ENCODE data around the gene KRTAP10-9.
"Not testable (repeated sequence)": the region's sequence is repeated elsewhere in the genome, so short reads cannot be mapped to it uniquely, and the experiment has no call there.

Gene KRTAP10-9

GRCh38 chr21:44643741-44644310 is 16.9 kb downstream of the KRTAP10-9 start:
- no peak for DNase-seq (ENCODE audit: low read depth)

- DNase-seq (ENCODE audit: low read depth), result no peak
Measured at GRCh38 chr21:44644878-44645277, 18.0 kb downstream of the KRTAP10-9 start.

GRCh38 chr21:44646366-44647221 is 19.7 kb downstream of the KRTAP10-9 start, which contains the start of gene KRTAP10-11:
Gene KRTAP10-11, plus strand, starts transcription at chr21:44646414. Its CDS starts 45 bp downstream, at chr21:44646459.
- DNase-seq (ENCODE audit: low read depth), result not testable (repeated sequence)

- DNase-seq (ENCODE audit: low read depth), result no peak
Measured at GRCh38 chr21:44647222-44647552, 20.3 kb downstream of the KRTAP10-9 start.

GRCh38 chr21:44648557-44649311 is 21.8 kb downstream of the KRTAP10-9 start:
- no peak for DNase-seq (ENCODE audit: low read depth)

GRCh38 chr21:44649521-44650100 is 22.7 kb downstream of the KRTAP10-9 start:
- no peak for DNase-seq (ENCODE audit: low read depth)

GRCh38 chr21:44650265-44650972 is 23.5 kb downstream of the KRTAP10-9 start:
- no peak for DNase-seq (ENCODE audit: low read depth)

- no peak for DNase-seq (ENCODE audit: low read depth)
Measured at GRCh38 chr21:44650973-44651675, 24.2 kb downstream of the KRTAP10-9 start.

GRCh38 chr21:44653123-44653522 is 26.2 kb downstream of the KRTAP10-9 start:
- no peak for DNase-seq (ENCODE audit: low read depth)

- no peak for DNase-seq (ENCODE audit: low read depth)
Measured at GRCh38 chr21:44653656-44654575, 27.0 kb downstream of the KRTAP10-9 start.

- no peak for DNase-seq (ENCODE audit: low read depth)
Measured at GRCh38 chr21:44654576-44655175, 27.8 kb downstream of the KRTAP10-9 start, which contains the start of gene KRTAP12-4. Gene KRTAP12-4, minus strand, starts transcription at chr21:44654659. Its CDS starts 45 bp downstream, at chr21:44654614.

GRCh38 chr21:44656868-44657267 is 30.0 kb downstream of the KRTAP10-9 start:
- DNase-seq (ENCODE audit: low read depth), result no peak

GRCh38 chr21:44657635-44658540 is 31.0 kb downstream of the KRTAP10-9 start, which contains the start of gene KRTAP12-3:
Gene KRTAP12-3, plus strand, starts transcription at chr21:44657932. Its CDS starts 48 bp downstream, at chr21:44657980.
- DNase-seq (ENCODE audit: low read depth), result no peak

GRCh38 chr21:44658541-44658910 is 31.6 kb downstream of the KRTAP10-9 start:
- DNase-seq (ENCODE audit: low read depth), result no peak

- DNase-seq (ENCODE audit: low read depth), result no peak
Measured at GRCh38 chr21:44658913-44659595, 32.2 kb downstream of the KRTAP10-9 start.

GRCh38 chr21:44661567-44661966 is 34.7 kb downstream of the KRTAP10-9 start:
- not testable (repeated sequence) for DNase-seq (ENCODE audit: low read depth)

- no peak for DNase-seq (ENCODE audit: low read depth)
Measured at GRCh38 chr21:44664691-44665090, 37.8 kb downstream of the KRTAP10-9 start.

Data from CMK (cell line).